GM23338 (cell line): ENCODE data around the gene CDKN1C. TPM values are rescaled to one million over a fixed set of nuclear protein-coding genes. Genes with fewer than 3 reads are reported as not detected.

Experiments used
- ATAC-seq: fragments of 200-7000 bp; cut with Tn5 transposase; 3 replicates; pipeline ENCODE4 v1.9.1; 2020
- DNase-seq: peaks from one replicate; pipeline ENCODE4 v3.0.0-alpha.2; 2015; ENCODE audit warnings: low spot score
- H2AFZ ChIP-seq: fragments of 200-600 bp; sonication (generic); 2 replicates; pipeline ENCODE4 v1.8.0; 2016; ENCODE audit warnings: antibody characterized with exemption, mild to moderate bottlenecking, moderate library complexity
- H3F3A ChIP-seq: fragments of 200-600 bp; sonication (generic); replicated peaks from 2 replicates; pipeline ENCODE4 v1.8.0; 2017; ENCODE audit warnings: antibody characterized with exemption, mixed run types, low read depth
- H3K27ac ChIP-seq: fragments of 200-600 bp; sonication (generic); 2 replicates; pipeline ENCODE4 v1.6.1; 2016; ENCODE audit warnings: low read depth
- H3K27me3 ChIP-seq: fragments of 200-600 bp; sonication (generic); 2 replicates; pipeline ENCODE4 v1.8.0; 2016; ENCODE audit warnings: mild to moderate bottlenecking, mixed run types, moderate library complexity; ENCODE audit not compliant: insufficient read depth
- H3K36me3 ChIP-seq: fragments of 200-600 bp; sonication (generic); 2 replicates; pipeline ENCODE4 v1.8.0; 2016; ENCODE audit warnings: mild to moderate bottlenecking; ENCODE audit not compliant: insufficient read depth
- H3K4me1 ChIP-seq: fragments of 200-600 bp; sonication (generic); 2 replicates; pipeline ENCODE4 v1.8.0; 2016; ENCODE audit warnings: mild to moderate bottlenecking, moderate library complexity; ENCODE audit not compliant: insufficient read depth
- H3K4me2 ChIP-seq: fragments of 200-600 bp; sonication (generic); 2 replicates; pipeline ENCODE4 v1.7.1; 2017; ENCODE audit warnings: mixed run types
- H3K4me3 ChIP-seq: fragments of 200-600 bp; sonication (generic); 2 replicates; pipeline ENCODE4 v1.6.1; 2016; ENCODE audit warnings: mixed run types
- H3K79me2 ChIP-seq: fragments of 200-600 bp; sonication (generic); replicated peaks from 2 replicates; pipeline ENCODE4 v1.8.0; 2017; ENCODE audit warnings: mild to moderate bottlenecking; ENCODE audit not compliant: insufficient read depth
- H3K9me2 ChIP-seq: fragments of 200-600 bp; sonication (generic); 2 replicates; pipeline ENCODE4 v1.8.0; 2017; ENCODE audit not compliant: insufficient read depth
- H4K20me1 ChIP-seq: fragments of 200-600 bp; sonication (generic); replicated peaks from 2 replicates; pipeline ENCODE4 v1.8.0; 2017; ENCODE audit warnings: mild to moderate bottlenecking; ENCODE audit not compliant: insufficient read depth
- H3K27ac Mint-ChIP-seq: 2 replicates; pipeline ENCODE4 v1.8.0; 2020; ENCODE audit warnings: inconsistent platforms, mild to moderate bottlenecking, moderate library complexity, mixed read lengths
- H3K27me3 Mint-ChIP-seq: 3 replicates; pipeline ENCODE4 v1.8.0; 2022; ENCODE audit warnings: low read depth, mild to moderate bottlenecking, moderate library complexity, mixed read lengths, inconsistent platforms; ENCODE audit not compliant: insufficient read depth, poor library complexity
- H3K36me3 Mint-ChIP-seq: 3 replicates; pipeline ENCODE4 v1.8.0; 2021; ENCODE audit warnings: low read depth, mild to moderate bottlenecking, inconsistent platforms, moderate library complexity, mixed read lengths
- H3K4me1 Mint-ChIP-seq: 3 replicates; pipeline ENCODE4 v1.8.0; 2020; ENCODE audit warnings: mild to moderate bottlenecking, inconsistent platforms, mixed read lengths
- H3K4me3 Mint-ChIP-seq: 3 replicates; pipeline ENCODE4 v1.8.0; 2021; ENCODE audit warnings: moderate library complexity, mild to moderate bottlenecking, inconsistent platforms, mixed read lengths
- H3K9me3 Mint-ChIP-seq: 3 replicates; pipeline ENCODE4 v1.8.0; 2020; ENCODE audit warnings: moderate library complexity, mild to moderate bottlenecking, inconsistent platforms, mixed read lengths
- CREB1 ChIP-seq: fragments of 250-450 bp; sonication (Bioruptor Pico); IDR thresholded peaks from 2 replicates; pipeline ENCODE4 v1.5.0; 2020; ENCODE audit warnings: low read depth, mild to moderate bottlenecking, moderate library complexity
- CTCF ChIP-seq, 2 experiments: fragments of 200-600 bp in 1 of 2; sonication (generic) in 1 of 2; conservative IDR thresholded peaks; 2 replicates each; pipeline versions ENCODE4 v1.5.1 to v1.6.1; 2016 to 2017; ENCODE audit warnings: antibody characterized with exemption in 2 of 2, low read depth in 2 of 2, mild to moderate bottlenecking in 2 of 2, moderate library complexity in 1 of 2
- EZH2 ChIP-seq: fragments of 200-600 bp; sonication (generic); IDR thresholded peaks from one replicate; pipeline ENCODE4 v1.8.0; 2017; ENCODE audit warnings: antibody characterized with exemption, mild to moderate bottlenecking, low read depth; ENCODE audit not compliant: unreplicated experiment
- EZH2phosphoT487 ChIP-seq: fragments of 200-600 bp; sonication (generic); IDR thresholded peaks from one replicate; pipeline ENCODE4 v1.8.1; 2018; ENCODE audit warnings: antibody characterized with exemption; ENCODE audit not compliant: unreplicated experiment
- JUNB ChIP-seq: IDR thresholded peaks from one replicate; pipeline ENCODE4 v1.6.1; 2016; ENCODE audit warnings: antibody characterized with exemption; ENCODE audit not compliant: unreplicated experiment
- NANOG ChIP-seq: IDR thresholded peaks from 2 replicates; pipeline ENCODE4 v1.6.1; 2016; ENCODE audit warnings: antibody characterized with exemption, borderline replicate concordance
- POLR2AphosphoS5 ChIP-seq: IDR thresholded peaks from 2 replicates; pipeline ENCODE4 v1.6.1; 2016; ENCODE audit warnings: antibody characterized with exemption, low read depth
- STAT1 ChIP-seq: IDR thresholded peaks from one replicate; pipeline ENCODE4 v1.6.1; 2016; ENCODE audit warnings: antibody characterized with exemption; ENCODE audit not compliant: unreplicated experiment
- ZNF114 ChIP-seq: fragments of 250-450 bp; sonication (Bioruptor Pico); IDR thresholded peaks from 2 replicates; pipeline ENCODE4 v1.5.0; 2020; ENCODE audit warnings: mild to moderate bottlenecking, moderate library complexity
- ZNF331 ChIP-seq: fragments of 250-450 bp; sonication (Bioruptor Pico); IDR thresholded peaks from 2 replicates; pipeline ENCODE4 v1.5.0; 2020; ENCODE audit warnings: low read depth, mild to moderate bottlenecking, moderate library complexity
- polyA plus RNA-seq: library from polyadenylated mRNA; unstranded; fragments of >200 nt; fragmentation: Nextera tagmentation; extraction: Ambion mirVana; gene quantifications from 2 replicates; pipeline ENCODE4 v1.2.1, GENCODE V29; 2016
- total RNA-seq: library from RNA; depleted of rRNA; stranded (reverse); fragments of >200 nt; shearing (Covaris generic); gene quantifications from 2 replicates; pipeline ENCODE4 v1.2.3, GENCODE V29; 2014
- TF ChIP-seq, protein P1 (sequence below): IDR thresholded peaks from 2 replicates; pipeline ENCODE4 v1.6.1; 2016; ENCODE audit warnings: antibody characterized with exemption
- TF ChIP-seq, protein P2 (sequence below): IDR thresholded peaks from one replicate; pipeline ENCODE4 v1.6.1; 2018; ENCODE audit warnings: antibody characterized with exemption; ENCODE audit not compliant: unreplicated experiment

The CDKN1C gene
- total and polyA plus RNA-seq, 2 experiments from 2014 or later: 19.3 to 23.5 TPM

DNA sequence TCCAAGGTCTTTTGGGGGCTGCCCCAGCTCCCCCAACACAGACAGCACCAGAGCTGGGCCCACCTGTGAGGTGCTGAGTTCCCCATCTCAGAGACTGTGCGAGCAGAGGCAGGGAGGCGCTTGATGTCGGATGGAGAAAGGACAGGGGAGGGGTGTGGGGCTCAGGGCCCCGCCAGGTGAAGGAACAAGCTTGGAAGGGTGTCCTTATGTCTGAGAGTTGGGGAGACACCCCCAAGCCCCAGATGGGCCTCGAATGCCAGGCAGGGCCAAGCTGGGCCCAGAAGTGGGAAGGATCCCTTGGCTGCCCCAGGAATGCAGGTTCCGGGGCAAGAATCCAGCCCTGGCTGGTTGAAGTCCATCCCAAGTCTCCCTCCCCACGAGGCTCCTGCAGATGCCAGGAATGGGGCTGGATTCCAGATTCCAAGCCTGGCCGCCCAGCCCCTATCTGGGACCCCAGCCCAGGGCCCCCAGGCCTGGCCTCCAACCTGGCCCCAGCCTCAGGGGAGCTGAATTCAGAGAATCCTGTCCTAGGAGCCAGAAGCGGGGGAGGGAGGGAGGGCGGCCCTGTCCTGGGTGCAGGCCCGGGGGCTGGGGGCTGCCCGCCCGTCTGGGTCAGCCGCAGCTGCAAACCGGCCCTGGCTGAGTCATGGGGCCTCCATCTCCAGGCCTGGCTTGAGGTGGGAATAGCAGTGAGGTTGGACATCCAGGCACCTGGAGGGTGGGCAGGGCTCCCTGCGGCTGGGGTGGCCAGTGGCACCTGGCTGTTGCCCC lies 50.9 kb downstream of the CDKN1C start (continued):
- TF ChIP-seq EZH2phosphoT487 (no peak), CTCF (conservative IDR thresholded peaks at IDR 0.05; ENCODE audit: low read depth in 2 of 2) (no peak), JUNB (no peak), POLR2AphosphoS5 (no peak), NANOG (no peak), ZNF331 (CRISPR knock-in tag) (no peak), STAT1 (no peak), EZH2 (no peak)
- TF ChIP-seq, protein P1, sequence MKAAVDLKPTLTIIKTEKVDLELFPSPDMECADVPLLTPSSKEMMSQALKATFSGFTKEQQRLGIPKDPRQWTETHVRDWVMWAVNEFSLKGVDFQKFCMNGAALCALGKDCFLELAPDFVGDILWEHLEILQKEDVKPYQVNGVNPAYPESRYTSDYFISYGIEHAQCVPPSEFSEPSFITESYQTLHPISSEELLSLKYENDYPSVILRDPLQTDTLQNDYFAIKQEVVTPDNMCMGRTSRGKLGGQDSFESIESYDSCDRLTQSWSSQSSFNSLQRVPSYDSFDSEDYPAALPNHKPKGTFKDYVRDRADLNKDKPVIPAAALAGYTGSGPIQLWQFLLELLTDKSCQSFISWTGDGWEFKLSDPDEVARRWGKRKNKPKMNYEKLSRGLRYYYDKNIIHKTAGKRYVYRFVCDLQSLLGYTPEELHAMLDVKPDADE: no peak

GRCh38 chr11:2833716-2834502 lies 51.7 kb downstream of the CDKN1C start:
- H3K4me3 ChIP-seq: no peak overlapping the region
- H3K27ac Mint-ChIP-seq: no peak overlapping the region
- H3K36me3 Mint-ChIP-seq: peaks cover 7% of the 10 kb centered on the region
- peaks cover 20% of the 10 kb centered on the region for H3K4me1 Mint-ChIP-seq
- DNase-seq (no peak), ATAC-seq (no peak)
- no peaks in the 10 kb centered on the region for H3F3A ChIP-seq
- H3K27me3 ChIP-seq: peaks cover 8% of the 10 kb centered on the region
- no peak overlapping the region for H3K4me2 ChIP-seq
- H3K4me1 ChIP-seq: peaks cover 4% of the 10 kb centered on the region; the same call in 1 of the 2 replicates
- H3K9me2 ChIP-seq: no peaks in the 10 kb centered on the region
- H4K20me1 ChIP-seq: no peaks in the 10 kb centered on the region
- H3K27ac ChIP-seq: no peak overlapping the region
- no peak overlapping the region for H3K4me3 Mint-ChIP-seq
- H3K36me3 ChIP-seq: no peaks in the 10 kb centered on the region
- H2AFZ ChIP-seq: no peak overlapping the region
- peaks cover 10% of the 10 kb centered on the region for H3K9me3 Mint-ChIP-seq
- H3K79me2 ChIP-seq: no peaks in the 10 kb centered on the region
- peaks cover 36% of the 10 kb centered on the region for H3K27me3 Mint-ChIP-seq
- TF ChIP-seq POLR2AphosphoS5: no peak
- TF ChIP-seq CREB1 (CRISPR knock-in tag): no peak
- no peak for TF ChIP-seq CTCF (conservative IDR thresholded peaks at IDR 0.05; ENCODE audit: low read depth in 2 of 2)
- TF ChIP-seq, protein P2, sequence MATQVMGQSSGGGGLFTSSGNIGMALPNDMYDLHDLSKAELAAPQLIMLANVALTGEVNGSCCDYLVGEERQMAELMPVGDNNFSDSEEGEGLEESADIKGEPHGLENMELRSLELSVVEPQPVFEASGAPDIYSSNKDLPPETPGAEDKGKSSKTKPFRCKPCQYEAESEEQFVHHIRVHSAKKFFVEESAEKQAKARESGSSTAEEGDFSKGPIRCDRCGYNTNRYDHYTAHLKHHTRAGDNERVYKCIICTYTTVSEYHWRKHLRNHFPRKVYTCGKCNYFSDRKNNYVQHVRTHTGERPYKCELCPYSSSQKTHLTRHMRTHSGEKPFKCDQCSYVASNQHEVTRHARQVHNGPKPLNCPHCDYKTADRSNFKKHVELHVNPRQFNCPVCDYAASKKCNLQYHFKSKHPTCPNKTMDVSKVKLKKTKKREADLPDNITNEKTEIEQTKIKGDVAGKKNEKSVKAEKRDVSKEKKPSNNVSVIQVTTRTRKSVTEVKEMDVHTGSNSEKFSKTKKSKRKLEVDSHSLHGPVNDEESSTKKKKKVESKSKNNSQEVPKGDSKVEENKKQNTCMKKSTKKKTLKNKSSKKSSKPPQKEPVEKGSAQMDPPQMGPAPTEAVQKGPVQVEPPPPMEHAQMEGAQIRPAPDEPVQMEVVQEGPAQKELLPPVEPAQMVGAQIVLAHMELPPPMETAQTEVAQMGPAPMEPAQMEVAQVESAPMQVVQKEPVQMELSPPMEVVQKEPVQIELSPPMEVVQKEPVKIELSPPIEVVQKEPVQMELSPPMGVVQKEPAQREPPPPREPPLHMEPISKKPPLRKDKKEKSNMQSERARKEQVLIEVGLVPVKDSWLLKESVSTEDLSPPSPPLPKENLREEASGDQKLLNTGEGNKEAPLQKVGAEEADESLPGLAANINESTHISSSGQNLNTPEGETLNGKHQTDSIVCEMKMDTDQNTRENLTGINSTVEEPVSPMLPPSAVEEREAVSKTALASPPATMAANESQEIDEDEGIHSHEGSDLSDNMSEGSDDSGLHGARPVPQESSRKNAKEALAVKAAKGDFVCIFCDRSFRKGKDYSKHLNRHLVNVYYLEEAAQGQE: no peak
- TF ChIP-seq NANOG: no peak
- TF ChIP-seq ZNF331 (CRISPR knock-in tag): no peak
- no peak for TF ChIP-seq EZH2
- no peak for TF ChIP-seq ZNF114 (CRISPR knock-in tag)
- no peak for TF ChIP-seq EZH2phosphoT487
- TF ChIP-seq STAT1: no peak
